Endothelial cell of umbilical vein (primary cell): ENCODE measurements around the gene C2. TPM values are rescaled to one million over a fixed set of nuclear protein-coding genes. Genes with fewer than 3 reads are reported as not detected.
"Not testable (repeated sequence)": the region's sequence is repeated elsewhere in the genome, so short reads cannot be mapped to it uniquely, and the experiment has no call there.

Experiments
- BruUV-seq: library from RNA; stranded (reverse); fragments of 400-500 nt; replicated peaks from 2 replicates; lab custom pipeline; 2021; lab: Mats Ljungman, UMichigan
- CTCF ChIA-PET: fragments of 300-600, 350-600 bp; sonication (Branson Sonifier 250); formaldehyde crosslinking; loops from one replicate; lab custom pipeline; 2021; ENCODE audit warnings: antibody characterized with exemption, inconsistent platforms; lab: Charles Lee
- POLR2A ChIA-PET: fragments of 300-600, 350-600 bp; sonication (Branson Sonifier 250); formaldehyde crosslinking; loops from one replicate; lab custom pipeline; 2021; ENCODE audit warnings: antibody characterized with exemption, inconsistent platforms; lab: Charles Lee
- DNase-seq: peaks from one replicate; pipeline ENCODE4 v3.0.0-alpha.2; 2011; ENCODE audit warnings: low read depth, low spot score
- FAIRE-seq: peaks from 2 replicates; lab custom pipeline; 2011; peaks lifted over from hg19 to GRCh38; lab: Jason Lieb, UNC
- H2AFZ ChIP-seq: 2 replicates; pipeline ENCODE4 v1.6.0; 2012; ENCODE audit warnings: low read depth, low read length, control low read depth, inconsistent platforms
- H3K27ac ChIP-seq: 2 replicates; pipeline ENCODE4 v1.5.1; 2011; ENCODE audit warnings: low read depth, mild to moderate bottlenecking, control low read depth, low read length, moderate library complexity; ENCODE audit not compliant: insufficient read depth
- H3K27me3 ChIP-seq, 2 experiments: 2 replicates each; pipeline versions ENCODE4 v1.6.0 to v1.6.1; 2011; ENCODE audit warnings: low read length in 2 of 2, mixed read lengths in 1 of 2; ENCODE audit not compliant: control insufficient read depth in 2 of 2, insufficient read depth in 2 of 2
- H3K36me3 ChIP-seq, 2 experiments: 2 replicates in 1 of 2; 3 replicates in 1 of 2; pipeline ENCODE4 v1.5.1; 2011; ENCODE audit warnings: low read length in 2 of 2, mild to moderate bottlenecking in 1 of 2, moderate library complexity in 1 of 2; ENCODE audit not compliant: control insufficient read depth in 2 of 2, insufficient read depth in 2 of 2; ENCODE audit errors: extremely low read depth in 1 of 2
- H3K4me1 ChIP-seq: 3 replicates; pipeline ENCODE4 v1.5.1; 2011; ENCODE audit warnings: mild to moderate bottlenecking, low read length; ENCODE audit not compliant: control insufficient read depth, insufficient read depth; ENCODE audit errors: extremely low read depth
- H3K4me2 ChIP-seq: 2 replicates; pipeline ENCODE4 v1.6.1; 2011; ENCODE audit warnings: low read length, control low read depth, mixed read lengths; ENCODE audit not compliant: insufficient read depth
- H3K4me3 ChIP-seq, 3 experiments: fragments of 200-600 bp in 1 of 3; sonication (generic), shearing (Covaris generic) in 1 of 3; replicated peaks in 1 of 3; 2 replicates each; pipeline ENCODE4 v1.5.1; 2011 to 2016; ENCODE audit warnings: control low read depth in 3 of 3, low read length in 3 of 3, mild to moderate bottlenecking in 2 of 3, inconsistent platforms in 1 of 3, low read depth in 1 of 3, moderate library complexity in 1 of 3; ENCODE audit not compliant: insufficient read depth in 1 of 3
- H3K79me2 ChIP-seq: 2 replicates; pipeline ENCODE4 v1.6.0; 2012; ENCODE audit warnings: low read length, inconsistent platforms; ENCODE audit not compliant: control insufficient read depth, insufficient read depth
- H3K9ac ChIP-seq: replicated peaks from 2 replicates; pipeline ENCODE3; 2011; ENCODE audit warnings: low read length, control low read depth; ENCODE audit not compliant: insufficient read depth; ENCODE audit errors: extremely low read depth
- H3K9me1 ChIP-seq: replicated peaks from 3 replicates; pipeline ENCODE4 v1.6.0; 2011; ENCODE audit warnings: mild to moderate bottlenecking, low read length; ENCODE audit not compliant: control insufficient read depth, insufficient read depth; ENCODE audit errors: extremely low read depth
- H3K9me3 ChIP-seq: replicated peaks from 2 replicates; pipeline ENCODE4 v1.5.1; 2012; ENCODE audit warnings: low read length, inconsistent platforms; ENCODE audit not compliant: control insufficient read depth, insufficient read depth
- H4K20me1 ChIP-seq: replicated peaks from 2 replicates; pipeline ENCODE3; 2011; ENCODE audit warnings: mild to moderate bottlenecking, low read length; ENCODE audit not compliant: control insufficient read depth, insufficient read depth; ENCODE audit errors: extremely low read depth
- dilution Hi-C: fragments of 300-500 bp; cut with MboI; formaldehyde crosslinking; loops from one replicate; pipeline ENCODE4 v1.15.0; 2019; ENCODE audit warnings: low sequenced_read_pairs; ENCODE audit not compliant: extremely low pct_ligation_motif_present
- intact Hi-C: fragments of 100-400 bp; cut with micrococcal nuclease; formaldehyde crosslinking; loops from one replicate; pipeline ENCODE4 v1.10.0; 2022
- polyA plus RNA-seq, 4 experiments: library from polyadenylated mRNA; depleted of rRNA in 3 of 4; stranded (reverse) in 3 of 4; unstranded in 1 of 4; fragments of >200 nt; gene quantifications; 2 replicates each; pipeline versions ENCODE4 v1.2.1 to v1.2.3, GENCODE V29; 2011 to 2012; ENCODE audit warnings: missing spikeins in 1 of 4
- total RNA-seq: library from RNA; stranded (reverse); gene quantifications from 2 replicates; pipeline ENCODE4 v1.2.3, GENCODE V29; 2021

The C2 gene
- total and polyA plus RNA-seq, 2 donors (not counting 3 experiments of a cell fraction or from before 2014, with no cell fraction given), result 0.60 TPM; not detected in 1

GRCh38 chr6:31980998-31981397, 53.5 kb downstream of the C2 start:
- H3K9ac ChIP-seq, DNase-seq, POLR2A ChIA-PET, H3K27me3 ChIP-seq, H3K27ac ChIP-seq, intact Hi-C loops, H3K4me2 ChIP-seq, H3K9me1 ChIP-seq, H3K4me1 ChIP-seq, H3K4me3 ChIP-seq, H2AFZ ChIP-seq, BruUV-seq, H3K79me2 ChIP-seq, dilution Hi-C loops, H4K20me1 ChIP-seq, H3K9me3 ChIP-seq: not testable (repeated sequence)
- CTCF ChIA-PET, result interaction anchor here (2.4 kb wide), 1 partner anchor 29 kb away, joined by 9 read pairs; no protein-coding TSS in a partner anchor
- FAIRE-seq, result peak; percentile 47
- peaks cover 0 to 10% of the 10 kb centered on the region in 2 experiments for H3K36me3 ChIP-seq

- H3K9me1 ChIP-seq, H3K9ac ChIP-seq, H3K27ac ChIP-seq, dilution Hi-C loops, FAIRE-seq, H3K27me3 ChIP-seq, H3K4me3 ChIP-seq, CTCF ChIA-PET, DNase-seq, H2AFZ ChIP-seq, H3K4me2 ChIP-seq, H3K4me1 ChIP-seq, H4K20me1 ChIP-seq, intact Hi-C loops, H3K9me3 ChIP-seq, POLR2A ChIA-PET, H3K79me2 ChIP-seq, BruUV-seq: not testable (repeated sequence)
- H3K36me3 ChIP-seq, result peaks cover 0 to 10% of the 10 kb centered on the region in 2 experiments
Measured at GRCh38 chr6:31981744-31982143, 54.2 kb downstream of the C2 start, which contains the start of gene C4A. Gene C4A, plus strand, starts transcription at chr6:31982057. Its CDS starts 51 bp downstream, at chr6:31982108.

- H2AFZ ChIP-seq, CTCF ChIA-PET, H3K27ac ChIP-seq, H3K27me3 ChIP-seq, H3K9ac ChIP-seq, POLR2A ChIA-PET, H3K4me1 ChIP-seq, H3K4me3 ChIP-seq, H3K79me2 ChIP-seq, DNase-seq, dilution Hi-C loops, FAIRE-seq, intact Hi-C loops, H3K9me1 ChIP-seq, H3K4me2 ChIP-seq, H3K36me3 ChIP-seq, H3K9me3 ChIP-seq, H4K20me1 ChIP-seq, BruUV-seq: not testable (repeated sequence)
Measured at GRCh38 chr6:31989363-31989762, 61.8 kb downstream of the C2 start.

- DNase-seq, intact Hi-C loops, H3K4me1 ChIP-seq, dilution Hi-C loops, H3K27me3 ChIP-seq, H3K36me3 ChIP-seq, H4K20me1 ChIP-seq, H3K27ac ChIP-seq, FAIRE-seq, H3K9me3 ChIP-seq, H3K4me3 ChIP-seq, CTCF ChIA-PET, H3K79me2 ChIP-seq, BruUV-seq, H3K4me2 ChIP-seq, POLR2A ChIA-PET, H2AFZ ChIP-seq, H3K9me1 ChIP-seq, H3K9ac ChIP-seq: not testable (repeated sequence)
Measured at GRCh38 chr6:31994421-31994820, 66.9 kb downstream of the C2 start.
